K562 (cell line): ENCODE measurements around the gene TBX1. TPM values are rescaled to one million over a fixed set of nuclear protein-coding genes. Genes with fewer than 3 reads are reported as not detected.

Source experiments
- GATAD2A ChIP-seq: fragments of 450-650 bp; IDR thresholded peaks from 2 replicates; pipeline ENCODE4 v1.6.1; 2017
- GTF2A2 ChIP-seq: IDR thresholded peaks from 2 replicates; pipeline ENCODE4 v1.6.1; 2016; ENCODE audit warnings: mild to moderate bottlenecking, missing genetic modification characterization, missing compliant biosample characterization
- IFI16 ChIP-seq: fragments of 250-450 bp; sonication (Bioruptor Pico); IDR thresholded peaks from 2 replicates; pipeline ENCODE4 v2.1.2; 2022; ENCODE audit warnings: mild to moderate bottlenecking, inconsistent platforms
- KDM5B ChIP-seq: fragments of 200-600 bp; sonication (generic); IDR thresholded peaks from 2 replicates; pipeline ENCODE4 v1.6.1; 2012; ENCODE audit warnings: low read depth, mild to moderate bottlenecking, moderate library complexity, low read length, control low read depth, inconsistent platforms; ENCODE audit not compliant: insufficient replicate concordance
- NELFE ChIP-seq: IDR thresholded peaks from 2 replicates; pipeline ENCODE4 v1.6.1; 2011; ENCODE audit warnings: mild to moderate bottlenecking; ENCODE audit not compliant: insufficient read depth, insufficient read length
- PML ChIP-seq: IDR thresholded peaks from 2 replicates; pipeline ENCODE4 v1.6.1; 2012; ENCODE audit warnings: low read length, inconsistent platforms
- PRMT5 ChIP-seq: sonication (generic); formaldehyde crosslinking; IDR thresholded peaks from 2 replicates; pipeline ENCODE4 v1.5.0; 2020; ENCODE audit warnings: missing genetic modification reagents
- PRPF4 ChIP-seq: fragments of 200-400 bp; formaldehyde crosslinking; IDR thresholded peaks from one replicate; pipeline ENCODE4 v1.6.1; 2017; ENCODE audit warnings: low read length, low read depth, mild to moderate bottlenecking; ENCODE audit not compliant: insufficient read depth, poor library complexity, severe bottlenecking
- SIN3B ChIP-seq: fragments of 450-650 bp; IDR thresholded peaks from 2 replicates; pipeline ENCODE4 v1.6.1; 2017; ENCODE audit warnings: low read depth, mild to moderate bottlenecking, moderate library complexity
- SMC3 ChIP-seq: conservative IDR thresholded peaks from 2 replicates; pipeline ENCODE4 v1.6.1; 2011; ENCODE audit warnings: low read depth, low read length, improper control_type of control experiment; ENCODE audit not compliant: insufficient read depth
- ZKSCAN1 ChIP-seq: fragments of 150-350 bp; IDR thresholded peaks from 2 replicates; pipeline ENCODE4 v1.6.1; 2016; ENCODE audit warnings: low read depth, low read length
- polyA plus RNA-seq, 8 experiments: library from polyadenylated mRNA; depleted of rRNA in 4 of 8; stranded (reverse) in 5 of 8; unstranded in 3 of 8; fragments of >200 nt; fragmentation: Nextera tagmentation in 2 of 8; fragmentation: Illumina TruSeq in 1 of 8; extraction: Ambion mirVana in 2 of 8; extraction: Trizol in 1 of 8; gene quantifications; 2 replicates each; pipeline versions ENCODE4 v1.2.1 to v1.2.3, GENCODE V29; 2011 to 2014; ENCODE audit warnings: inconsistent platforms in 1 of 8, missing spikeins in 1 of 8
- total RNA-seq, 7 experiments: library from RNA; depleted of rRNA in 6 of 7; stranded (reverse); fragments of >200 nt in 6 of 7; fragmentation: Illumina TruSeq in 2 of 7; extraction: Trizol in 2 of 7; gene quantifications; 2 replicates each; pipeline versions ENCODE4 v1.2.1 to v1.2.3, GENCODE V29; 2011 to 2021; ENCODE audit warnings: low replicate concordance in 1 of 7
- TF ChIP-seq, protein P1 (sequence below): fragments of 450-650 bp; formaldehyde crosslinking; IDR thresholded peaks from 2 replicates; pipeline ENCODE4 v1.4.0; 2020; ENCODE audit warnings: mild to moderate bottlenecking, moderate library complexity
- TF ChIP-seq, protein P2 (sequence below): fragments of 450-650 bp; IDR thresholded peaks from 2 replicates; pipeline ENCODE4 v1.6.1; 2016; ENCODE audit warnings: missing biosample characterization, missing genetic modification characterization
- TF ChIP-seq, protein P3 (sequence below): sonication (generic); formaldehyde crosslinking; IDR thresholded peaks from 2 replicates; pipeline ENCODE4 v1.8.0; 2022; ENCODE audit warnings: mild to moderate bottlenecking, missing genetic modification reagents, borderline replicate concordance
- TF ChIP-seq, protein P4 (sequence below): sonication (generic); formaldehyde crosslinking; IDR thresholded peaks from 2 replicates; pipeline ENCODE4 v1.8.1; 2023; ENCODE audit warnings: mild to moderate bottlenecking, missing genetic modification reagents
- TF ChIP-seq, protein P5 (sequence below): sonication (generic); formaldehyde crosslinking; IDR thresholded peaks from 2 replicates; pipeline ENCODE4 v1.8.1; 2022; ENCODE audit warnings: missing genetic modification reagents
- TF ChIP-seq, protein P6 (sequence below): fragments of 150-350 bp; conservative IDR thresholded peaks from 2 replicates; pipeline ENCODE4 v1.6.1; 2014; ENCODE audit warnings: low read length

Gene TBX1
- total and polyA plus RNA-seq, 9 of the 15 experiments (the other 6 are each of a cell fraction or from before 2014, with no cell fraction given): 0.07 to 35.0 (median 3.9) TPM

DNA sequence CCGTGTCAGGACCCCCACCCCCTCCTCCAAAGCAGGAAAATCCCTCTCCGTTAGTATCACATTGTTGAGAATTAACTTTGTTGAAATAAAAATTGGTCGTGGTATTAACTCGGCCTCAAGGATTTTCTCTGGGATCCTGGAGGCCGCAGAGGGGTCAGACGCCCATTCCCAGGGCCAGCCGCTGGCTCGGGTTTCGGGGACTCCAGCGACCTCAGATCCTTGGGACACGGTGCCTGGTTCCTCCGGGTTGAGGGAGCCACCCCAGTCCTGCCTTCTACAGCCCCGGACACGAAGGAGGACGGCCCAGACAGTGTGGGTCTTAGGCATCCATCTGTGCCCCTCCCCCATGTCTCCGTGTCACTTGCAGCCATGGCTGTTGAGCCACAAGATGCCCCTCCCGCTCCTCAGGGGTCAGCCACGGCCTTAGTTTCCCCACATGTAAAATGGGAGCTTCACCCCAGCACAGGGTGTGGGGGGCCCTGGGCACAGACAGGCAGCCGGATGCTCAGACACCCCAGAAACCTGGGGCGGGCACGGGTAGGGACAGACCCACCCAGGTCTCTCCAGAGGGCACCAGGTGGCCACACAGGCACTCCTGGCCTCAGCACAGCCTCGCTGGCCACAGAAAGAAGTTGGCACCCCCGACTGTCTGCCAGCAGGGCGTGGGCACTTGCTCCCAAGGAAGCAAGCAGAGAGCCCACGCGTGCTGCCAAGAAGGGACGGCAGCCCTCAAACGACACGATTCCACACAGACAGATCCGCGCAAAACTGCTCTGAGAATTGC is 21.7 kb upstream of the TBX1 start (continued):
- TF ChIP-seq, protein P1, sequence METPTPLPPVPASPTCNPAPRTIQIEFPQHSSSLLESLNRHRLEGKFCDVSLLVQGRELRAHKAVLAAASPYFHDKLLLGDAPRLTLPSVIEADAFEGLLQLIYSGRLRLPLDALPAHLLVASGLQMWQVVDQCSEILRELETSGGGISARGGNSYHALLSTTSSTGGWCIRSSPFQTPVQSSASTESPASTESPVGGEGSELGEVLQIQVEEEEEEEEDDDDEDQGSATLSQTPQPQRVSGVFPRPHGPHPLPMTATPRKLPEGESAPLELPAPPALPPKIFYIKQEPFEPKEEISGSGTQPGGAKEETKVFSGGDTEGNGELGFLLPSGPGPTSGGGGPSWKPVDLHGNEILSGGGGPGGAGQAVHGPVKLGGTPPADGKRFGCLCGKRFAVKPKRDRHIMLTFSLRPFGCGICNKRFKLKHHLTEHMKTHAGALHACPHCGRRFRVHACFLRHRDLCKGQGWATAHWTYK (CRISPR knock-in tag): 0 out of 2 replicates have a peak, but pooled peaks have one; percentile 0
- TF ChIP-seq PRMT5 (no peak), NELFE (no peak), PML (no peak), KDM5B (no peak), IFI16 (CRISPR knock-in tag) (no peak), GTF2A2 (no peak), SIN3B (no peak), PRPF4 (no peak), ZKSCAN1 (no peak), SMC3 (no peak), GATAD2A (no peak)
- TF ChIP-seq, protein P2, sequence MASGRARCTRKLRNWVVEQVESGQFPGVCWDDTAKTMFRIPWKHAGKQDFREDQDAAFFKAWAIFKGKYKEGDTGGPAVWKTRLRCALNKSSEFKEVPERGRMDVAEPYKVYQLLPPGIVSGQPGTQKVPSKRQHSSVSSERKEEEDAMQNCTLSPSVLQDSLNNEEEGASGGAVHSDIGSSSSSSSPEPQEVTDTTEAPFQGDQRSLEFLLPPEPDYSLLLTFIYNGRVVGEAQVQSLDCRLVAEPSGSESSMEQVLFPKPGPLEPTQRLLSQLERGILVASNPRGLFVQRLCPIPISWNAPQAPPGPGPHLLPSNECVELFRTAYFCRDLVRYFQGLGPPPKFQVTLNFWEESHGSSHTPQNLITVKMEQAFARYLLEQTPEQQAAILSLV: no peak
- TF ChIP-seq, protein P3, sequence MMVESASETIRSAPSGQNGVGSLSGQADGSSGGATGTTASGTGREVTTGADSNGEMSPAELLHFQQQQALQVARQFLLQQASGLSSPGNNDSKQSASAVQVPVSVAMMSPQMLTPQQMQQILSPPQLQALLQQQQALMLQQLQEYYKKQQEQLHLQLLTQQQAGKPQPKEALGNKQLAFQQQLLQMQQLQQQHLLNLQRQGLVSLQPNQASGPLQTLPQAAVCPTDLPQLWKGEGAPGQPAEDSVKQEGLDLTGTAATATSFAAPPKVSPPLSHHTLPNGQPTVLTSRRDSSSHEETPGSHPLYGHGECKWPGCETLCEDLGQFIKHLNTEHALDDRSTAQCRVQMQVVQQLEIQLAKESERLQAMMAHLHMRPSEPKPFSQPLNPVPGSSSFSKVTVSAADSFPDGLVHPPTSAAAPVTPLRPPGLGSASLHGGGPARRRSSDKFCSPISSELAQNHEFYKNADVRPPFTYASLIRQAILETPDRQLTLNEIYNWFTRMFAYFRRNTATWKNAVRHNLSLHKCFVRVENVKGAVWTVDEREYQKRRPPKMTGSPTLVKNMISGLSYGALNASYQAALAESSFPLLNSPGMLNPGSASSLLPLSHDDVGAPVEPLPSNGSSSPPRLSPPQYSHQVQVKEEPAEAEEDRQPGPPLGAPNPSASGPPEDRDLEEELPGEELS (CRISPR knock-in tag): no peak
- TF ChIP-seq, protein P4, sequence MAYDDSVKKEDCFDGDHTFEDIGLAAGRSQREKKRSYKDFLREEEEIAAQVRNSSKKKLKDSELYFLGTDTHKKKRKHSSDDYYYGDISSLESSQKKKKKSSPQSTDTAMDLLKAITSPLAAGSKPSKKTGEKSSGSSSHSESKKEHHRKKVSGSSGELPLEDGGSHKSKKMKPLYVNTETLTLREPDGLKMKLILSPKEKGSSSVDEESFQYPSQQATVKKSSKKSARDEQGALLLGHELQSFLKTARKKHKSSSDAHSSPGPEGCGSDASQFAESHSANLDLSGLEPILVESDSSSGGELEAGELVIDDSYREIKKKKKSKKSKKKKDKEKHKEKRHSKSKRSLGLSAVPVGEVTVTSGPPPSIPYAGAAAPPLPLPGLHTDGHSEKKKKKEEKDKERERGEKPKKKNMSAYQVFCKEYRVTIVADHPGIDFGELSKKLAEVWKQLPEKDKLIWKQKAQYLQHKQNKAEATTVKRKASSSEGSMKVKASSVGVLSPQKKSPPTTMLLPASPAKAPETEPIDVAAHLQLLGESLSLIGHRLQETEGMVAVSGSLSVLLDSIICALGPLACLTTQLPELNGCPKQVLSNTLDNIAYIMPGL (CRISPR knock-in tag): peak; percentile 64; the same call in 1 of the 2 replicates
- TF ChIP-seq, protein P5, sequence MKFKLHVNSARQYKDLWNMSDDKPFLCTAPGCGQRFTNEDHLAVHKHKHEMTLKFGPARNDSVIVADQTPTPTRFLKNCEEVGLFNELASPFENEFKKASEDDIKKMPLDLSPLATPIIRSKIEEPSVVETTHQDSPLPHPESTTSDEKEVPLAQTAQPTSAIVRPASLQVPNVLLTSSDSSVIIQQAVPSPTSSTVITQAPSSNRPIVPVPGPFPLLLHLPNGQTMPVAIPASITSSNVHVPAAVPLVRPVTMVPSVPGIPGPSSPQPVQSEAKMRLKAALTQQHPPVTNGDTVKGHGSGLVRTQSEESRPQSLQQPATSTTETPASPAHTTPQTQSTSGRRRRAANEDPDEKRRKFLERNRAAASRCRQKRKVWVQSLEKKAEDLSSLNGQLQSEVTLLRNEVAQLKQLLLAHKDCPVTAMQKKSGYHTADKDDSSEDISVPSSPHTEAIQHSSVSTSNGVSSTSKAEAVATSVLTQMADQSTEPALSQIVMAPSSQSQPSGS (CRISPR knock-in tag): no peak
- TF ChIP-seq, protein P6, sequence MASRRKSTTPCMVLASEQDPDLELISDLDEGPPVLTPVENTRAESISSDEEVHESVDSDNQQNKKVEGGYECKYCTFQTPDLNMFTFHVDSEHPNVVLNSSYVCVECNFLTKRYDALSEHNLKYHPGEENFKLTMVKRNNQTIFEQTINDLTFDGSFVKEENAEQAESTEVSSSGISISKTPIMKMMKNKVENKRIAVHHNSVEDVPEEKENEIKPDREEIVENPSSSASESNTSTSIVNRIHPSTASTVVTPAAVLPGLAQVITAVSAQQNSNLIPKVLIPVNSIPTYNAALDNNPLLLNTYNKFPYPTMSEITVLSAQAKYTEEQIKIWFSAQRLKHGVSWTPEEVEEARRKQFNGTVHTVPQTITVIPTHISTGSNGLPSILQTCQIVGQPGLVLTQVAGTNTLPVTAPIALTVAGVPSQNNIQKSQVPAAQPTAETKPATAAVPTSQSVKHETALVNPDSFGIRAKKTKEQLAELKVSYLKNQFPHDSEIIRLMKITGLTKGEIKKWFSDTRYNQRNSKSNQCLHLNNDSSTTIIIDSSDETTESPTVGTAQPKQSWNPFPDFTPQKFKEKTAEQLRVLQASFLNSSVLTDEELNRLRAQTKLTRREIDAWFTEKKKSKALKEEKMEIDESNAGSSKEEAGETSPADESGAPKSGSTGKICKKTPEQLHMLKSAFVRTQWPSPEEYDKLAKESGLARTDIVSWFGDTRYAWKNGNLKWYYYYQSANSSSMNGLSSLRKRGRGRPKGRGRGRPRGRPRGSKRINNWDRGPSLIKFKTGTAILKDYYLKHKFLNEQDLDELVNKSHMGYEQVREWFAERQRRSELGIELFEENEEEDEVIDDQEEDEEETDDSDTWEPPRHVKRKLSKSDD: no peak
